ENCODE results near the gene PGAP2. TPM values are rescaled to one million over a fixed set of nuclear protein-coding genes. Genes with fewer than 3 reads are reported as not detected.
"Not testable (repeated sequence)": the region's sequence is repeated elsewhere in the genome, so short reads cannot be mapped to it uniquely, and the experiment has no call there.

Gene PGAP2
- total and polyA plus RNA-seq, 2 donors (not counting 1 experiment from before 2014, with no cell fraction given): 20.5 to 47.1 TPM

DNA sequence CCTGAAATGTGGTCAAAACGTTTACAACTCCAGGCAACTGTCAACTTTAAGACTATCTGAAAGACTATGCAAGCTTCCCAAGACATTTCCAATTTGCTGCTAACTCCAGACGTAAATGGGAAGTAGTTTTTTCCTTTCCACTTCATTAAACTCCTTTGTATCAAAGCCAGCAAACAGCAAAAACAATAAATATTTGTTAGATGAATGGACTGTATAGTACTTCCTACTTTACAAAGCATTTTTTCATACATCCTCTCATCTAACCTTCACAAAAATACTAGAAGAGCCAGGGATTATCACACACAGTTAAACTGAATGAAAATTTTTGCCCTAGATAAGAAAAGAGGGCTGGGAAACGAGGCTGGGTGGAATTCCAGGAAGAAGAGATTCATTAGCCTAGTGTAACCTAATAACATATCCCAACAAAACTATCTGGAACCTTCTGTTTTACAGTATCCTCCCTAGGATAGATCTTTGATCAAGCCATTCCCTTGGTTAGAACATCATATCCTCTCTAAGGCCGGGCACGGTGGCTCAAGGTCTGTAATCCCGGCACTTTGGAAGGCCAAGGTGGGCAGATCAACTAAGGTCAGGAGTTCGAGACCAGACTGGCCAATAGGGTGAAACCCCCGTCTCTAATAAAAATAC, 21.5 kb upstream of the PGAP2 start:
- no peak for TF ChIP-seq EZH2 (IDR thresholded peaks at IDR 0.05; ENCODE audit: borderline replicate concordance, insufficient read depth, low read depth, low read length, poor library complexity, severe bottlenecking)
- TF ChIP-seq, protein P1, sequence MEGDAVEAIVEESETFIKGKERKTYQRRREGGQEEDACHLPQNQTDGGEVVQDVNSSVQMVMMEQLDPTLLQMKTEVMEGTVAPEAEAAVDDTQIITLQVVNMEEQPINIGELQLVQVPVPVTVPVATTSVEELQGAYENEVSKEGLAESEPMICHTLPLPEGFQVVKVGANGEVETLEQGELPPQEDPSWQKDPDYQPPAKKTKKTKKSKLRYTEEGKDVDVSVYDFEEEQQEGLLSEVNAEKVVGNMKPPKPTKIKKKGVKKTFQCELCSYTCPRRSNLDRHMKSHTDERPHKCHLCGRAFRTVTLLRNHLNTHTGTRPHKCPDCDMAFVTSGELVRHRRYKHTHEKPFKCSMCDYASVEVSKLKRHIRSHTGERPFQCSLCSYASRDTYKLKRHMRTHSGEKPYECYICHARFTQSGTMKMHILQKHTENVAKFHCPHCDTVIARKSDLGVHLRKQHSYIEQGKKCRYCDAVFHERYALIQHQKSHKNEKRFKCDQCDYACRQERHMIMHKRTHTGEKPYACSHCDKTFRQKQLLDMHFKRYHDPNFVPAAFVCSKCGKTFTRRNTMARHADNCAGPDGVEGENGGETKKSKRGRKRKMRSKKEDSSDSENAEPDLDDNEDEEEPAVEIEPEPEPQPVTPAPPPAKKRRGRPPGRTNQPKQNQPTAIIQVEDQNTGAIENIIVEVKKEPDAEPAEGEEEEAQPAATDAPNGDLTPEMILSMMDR (IDR thresholded peaks at IDR 0.05): no peak
- Histone ChIP-seq H3K4me1 (ENCODE audit: control insufficient read depth in 2 of 2, insufficient read depth in 2 of 2, low read length in 2 of 2) (peaks cover 18 to 21% of the 10 kb centered on the region in 2 donors), H4K20me1 (ENCODE audit: control insufficient read depth, insufficient read depth, low read length, poor library complexity, severe bottlenecking) (peaks cover 48% of the 10 kb centered on the region), H3K27me3 (replicated peaks in 1 of 4; ENCODE audit: control extremely low read depth in 1 of 4, control insufficient read depth in 3 of 4, insufficient read depth in 4 of 4, low read length in 3 of 4) (no peaks in the 10 kb centered on the region), H3K27ac (ENCODE audit: low read length in 2 of 2) (peak overlapping the region in 1 of 2 donors; percentile 76), H2AFZ (ENCODE audit: insufficient read depth, low read depth, low read length, poor library complexity, severe bottlenecking) (no peak overlapping the region), H3K79me2 (ENCODE audit: control insufficient read depth, insufficient read depth, low read length) (peaks cover 100% of the 10 kb centered on the region), H3K4me2 (replicated peaks; ENCODE audit: low read depth, low read length, poor library complexity, severe bottlenecking) (no peak overlapping the region), H3K9ac (ENCODE audit: low read length) (no peak overlapping the region), H3K4me3 (ENCODE audit: control extremely low read depth in 1 of 5, extremely low read depth in 1 of 5, insufficient read depth in 1 of 5, low read depth in 2 of 5, low read length in 4 of 5) (no peak overlapping the region), H3K9me3 (ENCODE audit: control extremely low read depth in 1 of 3, control insufficient read depth in 2 of 3, insufficient read depth in 1 of 3, low read length in 2 of 3) (no peaks in the 10 kb centered on the region), H3K36me3 (replicated peaks in 1 of 2; ENCODE audit: control extremely low read depth in 1 of 2, control insufficient read depth in 1 of 2, extremely low read depth in 1 of 2, insufficient read depth in 2 of 2, low read length in 1 of 2) (peaks cover 3 to 13% of the 10 kb centered on the region in 2 experiments)
- POLR2A ChIA-PET: no interaction called here
- intact Hi-C loops (cut with micrococcal nuclease): loop anchor here (10.0 kb wide), 1 partner anchor 288 kb away; no protein-coding TSS in a partner anchor
- no peak for DNase-seq
- ATAC-seq (ENCODE audit: low read depth): no peak
- CTCF ChIA-PET: no interaction called here
- H3K27ac Mint-ChIP-seq: peak overlapping the region; percentile 70
- 98% methylated on average over 5 of the region's 8 CpGs for WGBS (ENCODE audit: insufficient coverage)
- H3K27me3 Mint-ChIP-seq: no peaks in the 10 kb centered on the region
- H3K9me3 Mint-ChIP-seq (ENCODE audit: insufficient read depth): no peaks in the 10 kb centered on the region
- H3K4me1 Mint-ChIP-seq: peaks cover 52% of the 10 kb centered on the region
- H3K4me3 Mint-ChIP-seq: no peak overlapping the region

DNA sequence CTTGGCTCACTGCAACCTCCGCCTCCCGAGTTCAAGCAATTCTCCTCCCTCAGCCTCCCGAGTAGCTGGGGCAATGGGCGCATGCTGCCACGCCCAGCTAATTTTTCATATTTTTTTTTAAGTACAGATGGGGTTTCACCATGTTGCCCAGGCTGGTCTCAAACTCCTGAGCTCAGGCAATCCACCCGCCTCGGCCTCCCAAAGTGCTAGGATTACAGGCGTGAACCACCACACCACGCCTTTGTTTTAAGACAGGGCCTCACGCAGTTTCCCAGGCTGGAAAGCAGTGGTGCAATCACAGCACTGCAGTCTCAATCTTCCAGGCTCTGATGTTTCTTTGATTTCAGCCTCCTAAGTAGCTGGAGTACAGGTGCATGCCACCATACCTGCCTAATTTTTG, 14.0 kb upstream of the PGAP2 start:
- H3K27me3 ChIP-seq (replicated peaks in 1 of 4; ENCODE audit: control extremely low read depth in 1 of 4, control insufficient read depth in 3 of 4, insufficient read depth in 4 of 4, low read length in 3 of 4); H3K9ac ChIP-seq (ENCODE audit: low read length); H2AFZ ChIP-seq (ENCODE audit: insufficient read depth, low read depth, low read length, poor library complexity, severe bottlenecking); H3K4me3 Mint-ChIP-seq; intact Hi-C loops (cut with micrococcal nuclease); H3K27me3 Mint-ChIP-seq; H3K4me3 ChIP-seq (ENCODE audit: control extremely low read depth in 1 of 5, extremely low read depth in 1 of 5, insufficient read depth in 1 of 5, low read depth in 2 of 5, low read length in 4 of 5); POLR2A ChIA-PET; ATAC-seq (ENCODE audit: low read depth); H3K4me2 ChIP-seq (replicated peaks; ENCODE audit: low read depth, low read length, poor library complexity, severe bottlenecking); H3K9me3 Mint-ChIP-seq (ENCODE audit: insufficient read depth); H3K27ac Mint-ChIP-seq; H3K9me3 ChIP-seq (ENCODE audit: control extremely low read depth in 1 of 3, control insufficient read depth in 2 of 3, insufficient read depth in 1 of 3, low read length in 2 of 3); DNase-seq: not testable (repeated sequence)
- peaks cover 21 to 31% of the 10 kb centered on the region in 2 donors for H3K4me1 ChIP-seq (ENCODE audit: control insufficient read depth in 2 of 2, insufficient read depth in 2 of 2, low read length in 2 of 2)
- H4K20me1 ChIP-seq (ENCODE audit: control insufficient read depth, insufficient read depth, low read length, poor library complexity, severe bottlenecking): peaks cover 37% of the 10 kb centered on the region
- WGBS (ENCODE audit: insufficient coverage): 100% methylated on average over 7 of the region's 10 CpGs
- H3K79me2 ChIP-seq (ENCODE audit: control insufficient read depth, insufficient read depth, low read length): peaks cover 96% of the 10 kb centered on the region
- peak overlapping the region in 1 of 2 donors; percentile 43 for H3K27ac ChIP-seq (ENCODE audit: low read length in 2 of 2)
- H3K36me3 ChIP-seq (replicated peaks in 1 of 2; ENCODE audit: control extremely low read depth in 1 of 2, control insufficient read depth in 1 of 2, extremely low read depth in 1 of 2, insufficient read depth in 2 of 2, low read length in 1 of 2): peaks cover 3 to 22% of the 10 kb centered on the region in 2 experiments
- CTCF ChIA-PET: interaction anchor here (0.6 kb wide), 1 partner anchor 20 kb away, joined by 3 read pairs; no protein-coding TSS in a partner anchor
- H3K4me1 Mint-ChIP-seq: peaks cover 38% of the 10 kb centered on the region

Data from B cell (primary cell).